MM.1S (cell line): ENCODE data around the gene APOBEC3C.

Experiments
- DNase-seq: peaks from one replicate; pipeline ENCODE4 v3.0.0-alpha.2; 2015
- H2AFZ ChIP-seq: fragments of 300-600 bp; sonication (generic); 2 replicates; pipeline ENCODE4 v1.6.0; 2016; ENCODE audit warnings: antibody characterized with exemption, low read length
- H3F3A ChIP-seq: fragments of 300-600 bp; sonication (generic); 2 replicates; pipeline ENCODE4 v1.6.1; 2016; ENCODE audit warnings: mild to moderate bottlenecking, antibody characterized with exemption, low read length, moderate library complexity, mixed read lengths; ENCODE audit not compliant: insufficient read depth
- H3K27ac ChIP-seq: fragments of 300-600 bp; sonication (generic); 2 replicates; pipeline ENCODE4 v1.5.1; 2016; ENCODE audit warnings: mild to moderate bottlenecking, low read length
- H3K27me3 ChIP-seq: fragments of 300-600 bp; sonication (generic); replicated peaks from 2 replicates; pipeline ENCODE4 v1.6.0; 2016; ENCODE audit warnings: low read length; ENCODE audit not compliant: insufficient read depth
- H3K36me3 ChIP-seq: fragments of 300-600 bp; sonication (generic); replicated peaks from 2 replicates; pipeline ENCODE4 v1.6.1; 2016; ENCODE audit warnings: mild to moderate bottlenecking, low read length, mixed read lengths; ENCODE audit not compliant: insufficient read depth
- H3K4me1 ChIP-seq: fragments of 300-600 bp; sonication (generic); 2 replicates; pipeline ENCODE4 v1.6.1; 2016; ENCODE audit warnings: low read length, mixed read lengths
- H3K4me2 ChIP-seq: fragments of 300-600 bp; sonication (generic); 2 replicates; pipeline ENCODE4 v1.6.0; 2016; ENCODE audit warnings: low read depth, low read length
- H3K4me3 ChIP-seq: fragments of 300-600 bp; sonication (generic); 2 replicates; pipeline ENCODE4 v1.5.1; 2016; ENCODE audit warnings: low read length, mixed read lengths
- H3K79me2 ChIP-seq: fragments of 300-600 bp; sonication (generic); 2 replicates; pipeline ENCODE4 v1.6.1; 2016; ENCODE audit warnings: mixed run types, low read length, mixed read lengths
- H3K9ac ChIP-seq: fragments of 300-600 bp; sonication (generic); 2 replicates; pipeline ENCODE4 v1.6.1; 2016; ENCODE audit warnings: low read length, mixed read lengths
- H3K9me2 ChIP-seq: fragments of 300-600 bp; sonication (generic); replicated peaks from 2 replicates; pipeline ENCODE4 v1.6.1; 2016; ENCODE audit warnings: mild to moderate bottlenecking, low read length, mixed read lengths; ENCODE audit not compliant: insufficient read depth
- H3K9me3 ChIP-seq: fragments of 300-600 bp; sonication (generic); replicated peaks from 2 replicates; pipeline ENCODE4 v1.6.1; 2016; ENCODE audit warnings: mild to moderate bottlenecking, low read length, mixed read lengths; ENCODE audit not compliant: insufficient read depth
- H4K20me1 ChIP-seq: fragments of 300-600 bp; sonication (generic); 2 replicates; pipeline ENCODE4 v1.6.1; 2016; ENCODE audit warnings: mild to moderate bottlenecking, low read length, moderate library complexity, mixed read lengths; ENCODE audit not compliant: insufficient read depth
- EZH2 ChIP-seq: fragments of 300-600 bp; sonication (generic); optimal IDR thresholded peaks from 2 replicates; pipeline ENCODE3; 2017; ENCODE audit warnings: low read depth, mild to moderate bottlenecking, antibody characterized with exemption, low read length, mixed read lengths
- EZH2phosphoT487 ChIP-seq: fragments of 300-600 bp; sonication (generic); IDR thresholded peaks from 2 replicates; pipeline ENCODE4 v1.6.1; 2018; ENCODE audit warnings: antibody characterized with exemption, low read length
- TF ChIP-seq, protein P1 (sequence below): fragments of 300-600 bp; sonication (generic); IDR thresholded peaks from 2 replicates; pipeline ENCODE4 v1.5.1; 2016; ENCODE audit warnings: antibody characterized with exemption, low read length, mixed read lengths

The APOBEC3C gene

DNA sequence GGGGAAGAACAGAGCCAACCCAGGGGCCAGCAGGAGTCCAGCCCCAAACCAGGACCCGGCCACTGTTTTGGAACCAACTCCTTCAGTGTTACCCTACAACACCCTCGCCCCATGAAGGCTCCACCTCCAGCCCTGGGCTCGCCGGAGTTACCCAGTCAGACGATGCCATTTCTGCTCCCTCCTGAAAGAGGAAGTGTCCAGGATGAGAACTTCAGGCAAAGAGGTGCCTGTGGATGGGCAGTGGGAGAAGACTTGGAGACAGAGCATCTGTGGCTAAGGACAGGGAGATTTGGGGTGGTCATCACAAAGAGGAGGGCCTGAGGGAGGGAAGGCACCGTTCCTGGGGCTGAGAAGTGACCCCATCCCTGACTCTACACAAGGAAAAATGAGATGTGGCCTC, 18.0 kb upstream of the APOBEC3C start:
- H3K4me2 ChIP-seq = no peak overlapping the region
- H3K79me2 ChIP-seq = no peaks in the 10 kb centered on the region
- TF ChIP-seq EZH2 = no peak
- TF ChIP-seq, protein P1, sequence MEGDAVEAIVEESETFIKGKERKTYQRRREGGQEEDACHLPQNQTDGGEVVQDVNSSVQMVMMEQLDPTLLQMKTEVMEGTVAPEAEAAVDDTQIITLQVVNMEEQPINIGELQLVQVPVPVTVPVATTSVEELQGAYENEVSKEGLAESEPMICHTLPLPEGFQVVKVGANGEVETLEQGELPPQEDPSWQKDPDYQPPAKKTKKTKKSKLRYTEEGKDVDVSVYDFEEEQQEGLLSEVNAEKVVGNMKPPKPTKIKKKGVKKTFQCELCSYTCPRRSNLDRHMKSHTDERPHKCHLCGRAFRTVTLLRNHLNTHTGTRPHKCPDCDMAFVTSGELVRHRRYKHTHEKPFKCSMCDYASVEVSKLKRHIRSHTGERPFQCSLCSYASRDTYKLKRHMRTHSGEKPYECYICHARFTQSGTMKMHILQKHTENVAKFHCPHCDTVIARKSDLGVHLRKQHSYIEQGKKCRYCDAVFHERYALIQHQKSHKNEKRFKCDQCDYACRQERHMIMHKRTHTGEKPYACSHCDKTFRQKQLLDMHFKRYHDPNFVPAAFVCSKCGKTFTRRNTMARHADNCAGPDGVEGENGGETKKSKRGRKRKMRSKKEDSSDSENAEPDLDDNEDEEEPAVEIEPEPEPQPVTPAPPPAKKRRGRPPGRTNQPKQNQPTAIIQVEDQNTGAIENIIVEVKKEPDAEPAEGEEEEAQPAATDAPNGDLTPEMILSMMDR = no peak
- TF ChIP-seq EZH2phosphoT487 = no peak
- no peak for DNase-seq
- no peak overlapping the region for H3K27ac ChIP-seq
- H2AFZ ChIP-seq = no peak overlapping the region
- H3K36me3 ChIP-seq = no peaks in the 10 kb centered on the region
- no peak overlapping the region for H3K9ac ChIP-seq
- no peaks in the 10 kb centered on the region for H3K27me3 ChIP-seq
- 0 out of 2 replicates have a peak, but pooled peaks cover 2% of the 10 kb centered on the region for H3F3A ChIP-seq
- no peaks in the 10 kb centered on the region for H3K4me1 ChIP-seq
- H4K20me1 ChIP-seq = no peaks in the 10 kb centered on the region
- H3K9me2 ChIP-seq = no peaks in the 10 kb centered on the region
- H3K9me3 ChIP-seq = no peaks in the 10 kb centered on the region
- no peak overlapping the region for H3K4me3 ChIP-seq

DNA sequence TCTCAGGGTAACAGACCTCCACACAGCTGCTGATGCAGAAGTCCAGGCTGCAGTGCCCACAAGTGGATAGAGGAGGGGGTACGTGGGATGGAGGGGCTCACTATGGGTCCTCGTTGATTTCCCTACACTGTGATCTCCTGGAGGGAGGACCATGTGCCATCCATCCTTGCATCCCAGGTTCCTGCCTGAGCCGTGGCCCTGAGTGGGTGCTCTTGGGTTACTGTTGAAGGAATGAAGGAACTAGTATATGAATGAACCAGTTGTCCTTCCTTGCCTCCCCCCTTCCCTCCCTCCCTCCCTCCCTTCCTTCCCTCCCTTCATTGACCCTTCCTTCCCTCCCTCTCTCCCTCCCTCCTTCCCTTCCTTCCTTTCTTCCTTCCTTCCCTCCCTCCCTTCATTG, 16.5 kb upstream of the APOBEC3C start:
- Histone ChIP-seq H3K4me2 (no peak overlapping the region), H3K9me3 (no peaks in the 10 kb centered on the region), H3K27ac (no peak overlapping the region), H2AFZ (no peak overlapping the region), H3K79me2 (no peaks in the 10 kb centered on the region), H3K36me3 (no peaks in the 10 kb centered on the region), H3K27me3 (no peaks in the 10 kb centered on the region), H3K4me3 (no peak overlapping the region), H3K9ac (no peak overlapping the region), H3K4me1 (peaks cover under 1% of the 10 kb centered on the region; the same call in 1 of the 2 replicates), H3K9me2 (no peaks in the 10 kb centered on the region), H3F3A (0 out of 2 replicates have a peak, but pooled peaks cover 3% of the 10 kb centered on the region), H4K20me1 (no peaks in the 10 kb centered on the region)
- DNase-seq = no peak
- no peak for TF ChIP-seq EZH2phosphoT487
- TF ChIP-seq, protein P1 = no peak
- TF ChIP-seq EZH2 = no peak

DNA sequence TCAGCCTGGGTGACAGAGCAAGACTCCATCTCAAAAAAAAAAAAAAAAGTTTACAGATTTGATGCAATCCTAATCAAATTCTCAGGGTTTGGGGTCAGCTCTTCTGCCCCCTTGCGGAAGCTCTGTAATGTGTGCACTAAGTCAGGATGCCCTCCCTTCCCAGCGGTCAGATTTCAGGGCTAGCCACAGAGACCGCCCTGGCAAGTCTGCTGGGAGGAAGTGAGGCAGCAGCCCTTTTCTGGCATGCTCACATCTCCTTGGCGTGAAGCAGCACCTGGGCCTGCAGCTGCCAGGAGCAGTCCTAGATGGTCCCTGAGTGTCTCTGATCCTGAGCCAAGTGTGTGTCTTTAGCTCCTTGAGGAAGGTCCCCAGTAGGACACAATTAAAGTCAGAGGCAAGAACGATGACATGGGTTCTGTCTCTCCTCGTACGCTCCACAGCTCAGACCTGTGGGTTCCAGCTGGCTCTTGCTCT, 10.9 kb upstream of the APOBEC3C start:
- no peaks in the 10 kb centered on the region for H4K20me1 ChIP-seq
- no peak overlapping the region for H3K4me3 ChIP-seq
- H3K27ac ChIP-seq = peak overlapping the region; percentile 66
- peak; percentile 92 for DNase-seq
- peak overlapping the region; percentile 74 for H2AFZ ChIP-seq
- peaks cover 13% of the 10 kb centered on the region for H3K4me1 ChIP-seq
- H3K36me3 ChIP-seq = no peaks in the 10 kb centered on the region
- no peak for TF ChIP-seq EZH2
- TF ChIP-seq, protein P1 = peak; percentile 77
- H3K9me3 ChIP-seq = no peaks in the 10 kb centered on the region
- no peaks in the 10 kb centered on the region for H3K79me2 ChIP-seq
- H3K9me2 ChIP-seq = no peaks in the 10 kb centered on the region
- H3K4me2 ChIP-seq = peak overlapping the region; percentile 40; the same call in 1 of the 2 replicates
- H3F3A ChIP-seq = peaks cover 12% of the 10 kb centered on the region
- peak overlapping the region; percentile 24; the same call in 1 of the 2 replicates for H3K9ac ChIP-seq
- no peaks in the 10 kb centered on the region for H3K27me3 ChIP-seq
